GM12872 (cell line): ENCODE results near the gene EIF6.

ENCODE experiments used
- TF ChIP-seq, protein P1 (sequence below): IDR thresholded peaks from 3 replicates; pipeline ENCODE4 v1.5.1; 2011; ENCODE audit warnings: low read depth, mild to moderate bottlenecking, low read length, moderate library complexity; ENCODE audit not compliant: insufficient read depth

EIF6 gene

GRCh38 chr20:35318502-35319157 is 34.1 kb upstream of the EIF6 start:
- TF ChIP-seq, protein P1, sequence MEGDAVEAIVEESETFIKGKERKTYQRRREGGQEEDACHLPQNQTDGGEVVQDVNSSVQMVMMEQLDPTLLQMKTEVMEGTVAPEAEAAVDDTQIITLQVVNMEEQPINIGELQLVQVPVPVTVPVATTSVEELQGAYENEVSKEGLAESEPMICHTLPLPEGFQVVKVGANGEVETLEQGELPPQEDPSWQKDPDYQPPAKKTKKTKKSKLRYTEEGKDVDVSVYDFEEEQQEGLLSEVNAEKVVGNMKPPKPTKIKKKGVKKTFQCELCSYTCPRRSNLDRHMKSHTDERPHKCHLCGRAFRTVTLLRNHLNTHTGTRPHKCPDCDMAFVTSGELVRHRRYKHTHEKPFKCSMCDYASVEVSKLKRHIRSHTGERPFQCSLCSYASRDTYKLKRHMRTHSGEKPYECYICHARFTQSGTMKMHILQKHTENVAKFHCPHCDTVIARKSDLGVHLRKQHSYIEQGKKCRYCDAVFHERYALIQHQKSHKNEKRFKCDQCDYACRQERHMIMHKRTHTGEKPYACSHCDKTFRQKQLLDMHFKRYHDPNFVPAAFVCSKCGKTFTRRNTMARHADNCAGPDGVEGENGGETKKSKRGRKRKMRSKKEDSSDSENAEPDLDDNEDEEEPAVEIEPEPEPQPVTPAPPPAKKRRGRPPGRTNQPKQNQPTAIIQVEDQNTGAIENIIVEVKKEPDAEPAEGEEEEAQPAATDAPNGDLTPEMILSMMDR, result no peak

- TF ChIP-seq, protein P1, result no peak
Observed at GRCh38 chr20:35317416-35318210, 33.0 kb upstream of the EIF6 start.

GRCh38 chr20:35316086-35316485 is 31.5 kb upstream of the EIF6 start:
- TF ChIP-seq, protein P1, result no peak

DNA sequence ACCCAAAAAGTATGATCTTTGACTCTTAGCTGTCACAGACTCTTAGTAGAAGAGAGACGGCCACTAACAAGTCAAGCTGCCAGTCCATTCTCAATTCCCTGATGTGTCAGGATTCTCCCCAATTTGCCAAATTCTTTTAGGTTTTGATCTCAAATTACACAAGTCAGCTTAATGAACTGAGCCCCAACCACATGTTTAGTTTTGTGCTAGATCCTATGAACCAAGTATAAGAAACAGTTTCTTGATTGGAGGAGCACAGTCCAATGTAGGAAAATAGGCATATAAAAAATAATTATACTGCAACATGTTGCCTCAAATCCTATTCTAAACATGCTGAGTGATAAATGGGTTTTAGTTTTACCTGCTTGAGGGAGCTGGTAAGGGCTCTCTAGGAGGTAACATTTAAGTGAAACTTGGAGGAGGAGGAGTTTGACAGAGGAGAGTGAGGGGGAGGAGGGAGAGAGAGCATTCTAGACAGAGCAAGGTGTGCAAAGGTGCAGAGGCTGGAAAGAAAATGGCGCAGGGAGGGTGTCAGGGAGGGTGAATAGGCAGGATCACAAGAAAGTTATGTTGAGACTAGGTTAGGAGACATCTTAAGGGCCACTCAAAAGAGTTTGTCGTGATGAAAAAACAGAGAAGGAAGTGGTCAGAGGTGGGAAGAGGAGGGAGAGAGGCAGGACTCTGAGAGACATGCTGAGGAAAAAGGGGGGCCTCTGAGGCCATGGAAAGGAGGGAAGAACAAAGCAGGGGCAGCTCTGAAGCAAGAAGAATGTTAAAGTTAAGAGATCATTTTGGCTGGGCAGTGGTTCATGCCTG is 30.5 kb upstream of the EIF6 start:
- TF ChIP-seq, protein P1, result no peak

DNA sequence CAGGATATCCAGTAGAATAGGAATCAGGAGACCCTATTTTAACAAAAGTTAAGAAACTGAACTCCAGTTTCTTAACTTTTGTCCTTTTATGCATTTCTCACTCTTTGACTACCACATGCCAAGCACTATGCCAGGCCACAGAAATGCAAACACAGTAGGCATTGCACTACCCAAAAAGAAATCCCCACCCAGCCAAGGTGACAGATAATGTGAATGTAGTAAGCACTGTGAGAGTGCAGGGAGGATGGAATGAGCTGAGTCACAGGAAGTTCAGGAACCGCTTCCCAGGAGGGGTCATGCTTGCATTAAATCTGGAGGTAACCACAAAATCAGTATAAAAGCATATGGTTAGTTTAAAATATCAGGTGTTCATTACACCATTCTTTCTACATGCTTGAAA is 27.7 kb upstream of the EIF6 start:
- TF ChIP-seq, protein P1, result no peak

- TF ChIP-seq, protein P1, result no peak
Observed at GRCh38 chr20:35311822-35312221, 27.2 kb upstream of the EIF6 start.

DNA sequence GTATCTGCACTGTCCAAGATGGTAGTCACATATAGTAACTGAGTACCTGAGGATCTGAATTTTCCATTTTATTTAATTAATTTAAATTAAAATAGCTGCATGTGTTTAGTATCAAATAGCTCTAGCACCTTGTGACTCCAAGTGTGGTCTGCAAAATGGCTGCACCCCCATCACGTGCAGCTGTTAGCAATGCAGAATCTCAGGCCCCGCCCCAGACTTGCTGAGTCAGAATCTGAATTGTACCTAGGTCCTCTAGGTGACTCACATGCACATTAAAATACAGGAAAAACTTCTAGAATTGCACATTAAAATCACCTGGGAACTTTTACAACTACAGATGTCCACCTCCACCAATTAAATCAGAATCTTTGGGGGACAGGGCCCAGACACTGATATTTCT is 26.8 kb upstream of the EIF6 start:
- TF ChIP-seq, protein P1, result no peak
